ENCODE results near the gene ZNF846.

ZNF846 gene

GRCh38 chr19:9768175-9769112 lies at the start of gene ZNF846:
Gene ZNF846, minus strand, starts transcription at chr19:9768738. Its CDS starts 3,788 bp downstream, at chr19:9764950.
- peak within 1 kb of the TSS; percentile 93 for H3K4me3 ChIP-seq (ENCODE audit: low read depth, low read length)
- TF ChIP-seq CTCF (IDR thresholded peaks at IDR 0.05; ENCODE audit: low read depth, low read length, missing control alignments) = no peak
- peak; percentile 93 for DNase-seq (ENCODE audit: low read depth)

DNA sequence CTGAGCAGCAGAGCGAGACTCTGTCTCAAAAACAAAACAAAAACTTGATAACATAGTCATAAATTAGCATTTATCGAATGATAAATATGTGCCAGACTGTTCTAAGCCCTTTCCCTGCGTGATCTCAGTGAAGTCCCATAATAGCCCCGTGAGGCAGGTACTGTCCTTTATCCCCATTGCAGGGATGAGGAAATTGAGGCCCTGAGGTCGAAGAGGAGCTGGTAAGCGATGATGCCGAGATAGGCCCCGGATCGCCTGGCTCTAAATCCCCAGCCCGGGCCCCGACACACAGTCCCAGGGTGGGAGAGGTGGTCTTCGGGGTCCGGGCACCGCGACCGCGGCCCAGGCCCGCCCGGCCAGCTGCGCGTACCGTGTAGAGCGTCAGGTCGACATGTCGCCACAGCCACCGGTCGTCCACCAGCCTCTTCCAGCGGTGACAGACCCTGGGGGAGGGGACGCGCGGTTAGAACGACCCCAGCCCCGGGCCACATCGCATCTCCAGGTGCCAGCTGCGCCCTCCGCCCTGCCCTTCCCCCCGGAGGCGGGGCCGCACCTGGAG lies 49.7 kb upstream of the ZNF846 start:
- no peak for TF ChIP-seq CTCF (IDR thresholded peaks at IDR 0.05; ENCODE audit: low read depth, low read length, missing control alignments)
- peak overlapping the region; percentile 99 for H3K4me3 ChIP-seq (ENCODE audit: low read depth, low read length)
- no peak for DNase-seq (ENCODE audit: low read depth)

DNA sequence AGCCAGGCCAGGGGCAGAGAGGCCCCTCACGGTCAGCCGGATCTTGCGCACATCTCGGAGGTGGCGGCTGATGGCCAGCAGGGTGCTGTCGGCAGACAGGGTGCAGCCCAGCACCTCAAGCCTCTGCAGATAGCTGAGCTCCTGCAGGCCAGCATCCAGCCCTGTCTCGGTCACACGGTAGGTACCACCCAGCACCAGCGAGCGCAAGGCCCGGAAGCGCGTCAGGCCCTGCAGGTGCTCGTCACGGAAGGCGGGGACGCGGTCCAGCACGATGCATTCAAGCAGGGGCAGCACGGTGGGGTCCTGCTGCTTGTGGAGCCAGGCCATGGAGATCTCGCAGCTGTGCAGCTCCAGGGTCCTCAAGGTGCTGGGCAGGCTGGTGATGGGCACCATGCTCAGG lies 42.6 kb upstream of the ZNF846 start:
- no peak overlapping the region for H3K4me3 ChIP-seq (ENCODE audit: low read depth, low read length)
- no peak for TF ChIP-seq CTCF (IDR thresholded peaks at IDR 0.05; ENCODE audit: low read depth, low read length, missing control alignments)
- DNase-seq (ENCODE audit: low read depth) = no peak

DNA sequence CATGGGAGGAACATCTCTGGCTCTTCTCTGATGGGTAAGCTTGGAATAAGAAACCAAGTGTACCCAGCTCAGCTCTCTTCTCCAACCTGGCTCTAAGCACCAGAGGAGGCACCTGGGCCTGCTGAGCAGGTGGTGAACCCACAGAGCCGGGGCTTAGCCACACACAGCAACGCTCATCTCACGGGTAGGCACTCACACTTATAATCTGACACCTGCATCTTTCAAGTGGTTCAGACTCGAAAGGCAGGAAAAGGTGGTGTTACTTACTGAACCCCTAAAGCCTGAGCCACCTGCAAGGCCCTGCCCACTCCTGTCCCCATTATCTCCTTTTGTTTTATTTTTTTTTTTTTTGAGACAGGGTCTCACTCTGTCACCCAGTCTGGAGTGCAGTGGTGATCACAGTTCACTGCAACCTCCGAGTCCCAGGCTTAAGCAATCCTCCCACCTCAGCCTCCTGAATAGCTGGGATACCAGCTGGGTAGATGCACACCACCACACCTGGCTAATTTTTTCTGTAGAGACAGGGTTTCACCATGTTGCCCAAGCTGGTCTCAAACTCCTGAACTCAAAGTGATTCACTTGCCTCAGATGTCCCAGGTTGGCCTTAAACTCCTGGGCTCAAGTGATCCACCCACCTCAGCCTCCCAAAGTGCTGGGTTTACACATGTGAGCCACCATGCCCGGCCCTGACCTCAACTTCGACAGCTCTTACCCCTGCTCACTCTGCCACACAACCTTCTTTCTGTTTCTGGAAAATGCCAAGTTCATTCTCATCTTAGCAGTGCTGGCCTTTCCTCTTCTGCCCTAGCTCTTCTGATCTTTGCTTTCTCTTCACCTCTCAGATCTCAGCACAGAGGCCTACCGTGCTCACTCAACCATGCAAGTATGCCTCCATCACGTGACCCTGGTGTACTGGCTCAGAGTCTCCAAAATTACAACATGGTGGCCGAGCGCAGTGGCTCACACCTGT lies 40.6 kb upstream of the ZNF846 start:
- TF ChIP-seq CTCF (IDR thresholded peaks at IDR 0.05; ENCODE audit: low read depth, low read length, missing control alignments) = no peak
- DNase-seq (ENCODE audit: low read depth) = no peak
- H3K4me3 ChIP-seq (ENCODE audit: low read depth, low read length) = no peak overlapping the region

GRCh38 chr19:9806803-9807202 lies 38.3 kb upstream of the ZNF846 start:
- DNase-seq (ENCODE audit: low read depth) = no peak
- H3K4me3 ChIP-seq (ENCODE audit: low read depth, low read length) = no peak overlapping the region
- TF ChIP-seq CTCF (IDR thresholded peaks at IDR 0.05; ENCODE audit: low read depth, low read length, missing control alignments) = no peak

DNA sequence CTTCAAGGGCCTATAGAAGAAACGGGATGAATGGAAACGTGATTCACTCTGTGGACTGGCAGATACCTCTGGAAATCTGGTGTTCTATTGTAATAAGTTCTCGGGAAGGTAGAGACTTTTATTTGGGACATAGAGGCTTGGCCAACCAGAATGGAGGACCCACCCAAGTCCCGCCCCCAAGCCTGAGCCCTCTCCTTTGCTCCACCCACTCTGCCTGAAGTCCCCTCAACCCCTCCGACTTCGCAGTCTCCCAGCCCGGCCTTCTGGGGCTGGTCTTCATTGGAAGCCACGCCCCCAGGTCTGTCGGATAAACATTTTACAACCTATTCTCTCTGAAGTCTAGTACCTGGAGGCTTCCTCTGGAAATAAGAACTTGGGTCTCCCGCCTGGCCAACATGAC lies 33.4 kb upstream of the ZNF846 start:
- no peak for TF ChIP-seq CTCF (IDR thresholded peaks at IDR 0.05; ENCODE audit: low read depth, low read length, missing control alignments)
- H3K4me3 ChIP-seq (ENCODE audit: low read depth, low read length) = no peak overlapping the region
- no peak for DNase-seq (ENCODE audit: low read depth)

Measured in GM12864 (cell line).